H9 (cell line): Measurements from ENCODE around the gene PTPRK. TPM values are rescaled to one million over a fixed set of nuclear protein-coding genes. Genes with fewer than 3 reads are reported as not detected.

Experiments
- DNase-seq: peaks from one replicate; pipeline ENCODE4 v3.0.0-alpha.2; 2017
- H2AFZ ChIP-seq: one replicate; pipeline ENCODE4 v1.6.1; 2013; ENCODE audit warnings: mild to moderate bottlenecking, low read length, control low read depth, moderate library complexity
- H2AK5ac ChIP-seq: 2 replicates; pipeline ENCODE4 v1.6.1; 2013; ENCODE audit warnings: low read length, control low read depth, mixed read lengths; ENCODE audit not compliant: insufficient read length
- H2BK120ac ChIP-seq: one replicate; pipeline ENCODE4 v1.6.1; 2013; ENCODE audit warnings: low read depth, mild to moderate bottlenecking, low read length, control low read depth, inconsistent platforms; ENCODE audit not compliant: poor library complexity, severe bottlenecking
- H2BK12ac ChIP-seq: 2 replicates; pipeline ENCODE4 v1.6.1; 2013; ENCODE audit warnings: low read length, control low read depth, mixed read lengths, low read depth; ENCODE audit not compliant: insufficient read length
- H2BK15ac ChIP-seq: 2 replicates; pipeline ENCODE4 v1.6.1; 2013; ENCODE audit warnings: low read depth, low read length, control low read depth
- H2BK20ac ChIP-seq: one replicate; pipeline ENCODE4 v1.6.1; 2013; ENCODE audit warnings: low read depth, mild to moderate bottlenecking, low read length, control low read depth, inconsistent platforms; ENCODE audit not compliant: poor library complexity, severe bottlenecking
- H2BK5ac ChIP-seq: 2 replicates; pipeline ENCODE4 v1.6.1; 2013; ENCODE audit warnings: low read length, control low read depth, mixed read lengths; ENCODE audit not compliant: insufficient read length
- H3K14ac ChIP-seq: 2 replicates; pipeline ENCODE4 v1.6.1; 2013; ENCODE audit warnings: low read length, control low read depth; ENCODE audit not compliant: insufficient read depth
- H3K18ac ChIP-seq: 2 replicates; pipeline ENCODE4 v1.6.1; 2013; ENCODE audit warnings: low read depth, mild to moderate bottlenecking, mixed read lengths, low read length, control low read depth; ENCODE audit not compliant: insufficient read length
- H3K23ac ChIP-seq: 2 replicates; pipeline ENCODE4 v1.6.1; 2013; ENCODE audit warnings: low read length, control low read depth, mixed read lengths, low read depth; ENCODE audit not compliant: insufficient read length
- H3K23me2 ChIP-seq: 2 replicates; pipeline ENCODE4 v1.6.1; 2013; ENCODE audit warnings: low read depth, mild to moderate bottlenecking, mixed read lengths, low read length, control low read depth; ENCODE audit not compliant: insufficient read length, poor library complexity, severe bottlenecking
- H3K27ac ChIP-seq: 2 replicates; pipeline ENCODE4 v1.5.1; 2013; ENCODE audit warnings: low read length, control low read depth, mixed read lengths, low read depth; ENCODE audit not compliant: insufficient read length
- H3K27me3 ChIP-seq: 2 replicates; pipeline ENCODE4 v1.6.1; 2013; ENCODE audit warnings: low read length, control low read depth, inconsistent platforms; ENCODE audit not compliant: insufficient read depth
- H3K4ac ChIP-seq: 2 replicates; pipeline ENCODE4 v1.6.1; 2013; ENCODE audit warnings: low read depth, mild to moderate bottlenecking, control low read depth, inconsistent platforms, low read length, moderate library complexity
- H3K4me1 ChIP-seq: 2 replicates; pipeline ENCODE4 v1.6.1; 2013; ENCODE audit warnings: low read length, control low read depth, inconsistent platforms; ENCODE audit not compliant: insufficient read depth
- H3K4me2 ChIP-seq: 2 replicates; pipeline ENCODE4 v1.6.1; 2013; ENCODE audit warnings: low read length, control low read depth, mixed read lengths; ENCODE audit not compliant: insufficient read length, insufficient read depth
- H3K56ac ChIP-seq: 2 replicates; pipeline ENCODE4 v1.6.1; 2013; ENCODE audit warnings: low read depth, mild to moderate bottlenecking, mixed read lengths, low read length, control low read depth; ENCODE audit not compliant: insufficient read length
- H3K79me1 ChIP-seq: 2 replicates; pipeline ENCODE4 v1.6.1; 2013; ENCODE audit warnings: low read depth, mild to moderate bottlenecking, moderate library complexity, low read length, control low read depth, inconsistent platforms; ENCODE audit not compliant: insufficient read depth, poor library complexity, severe bottlenecking
- H3K79me2 ChIP-seq: 2 replicates; pipeline ENCODE4 v1.6.1; 2013; ENCODE audit warnings: low read length, control low read depth, inconsistent platforms; ENCODE audit not compliant: insufficient read depth
- H3K9ac ChIP-seq: 2 replicates; pipeline ENCODE4 v1.6.1; 2013; ENCODE audit warnings: low read length, control low read depth, mixed read lengths; ENCODE audit not compliant: insufficient read length; ENCODE audit errors: extremely low read depth
- H3K9me3 ChIP-seq: one replicate; pipeline ENCODE4 v1.6.1; 2013; ENCODE audit warnings: low read depth, low read length, inconsistent platforms; ENCODE audit not compliant: control insufficient read depth
- H3T11ph ChIP-seq: one replicate; pipeline ENCODE4 v1.6.1; 2013; ENCODE audit warnings: mild to moderate bottlenecking, low read length, control low read depth, inconsistent platforms
- H4K20me1 ChIP-seq: one replicate; pipeline ENCODE4 v1.6.1; 2013; ENCODE audit not compliant: control insufficient read depth, insufficient read length, insufficient read depth
- H4K5ac ChIP-seq: 2 replicates; pipeline ENCODE4 v1.6.1; 2013; ENCODE audit warnings: low read depth, mild to moderate bottlenecking, mixed read lengths, low read length, control low read depth; ENCODE audit not compliant: insufficient read length
- H4K8ac ChIP-seq: replicated peaks from 2 replicates; pipeline ENCODE4 v1.6.1; 2013; ENCODE audit warnings: low read length, control low read depth, mixed read lengths, low read depth; ENCODE audit not compliant: insufficient read length
- H4K91ac ChIP-seq: 2 replicates; pipeline ENCODE4 v1.6.1; 2013; ENCODE audit warnings: low read depth, mild to moderate bottlenecking, moderate library complexity, mixed read lengths, low read length, control low read depth; ENCODE audit not compliant: insufficient read length
- H3K27ac Mint-ChIP-seq, 3 experiments: 2 replicates in 2 of 3; 3 replicates in 1 of 3; pipeline ENCODE4 v1.8.0; 2020 to 2021; ENCODE audit warnings: mixed read lengths in 3 of 3, mild to moderate bottlenecking in 1 of 3, moderate library complexity in 1 of 3
- H3K27me3 Mint-ChIP-seq: 2 replicates; pipeline ENCODE4 v1.8.0; 2021; ENCODE audit warnings: low read depth, mild to moderate bottlenecking, moderate library complexity, mixed read lengths
- H3K36me3 Mint-ChIP-seq, 3 experiments: 2 replicates in 2 of 3; 3 replicates in 1 of 3; pipeline ENCODE4 v1.8.0; 2020 to 2021; ENCODE audit warnings: low read depth in 3 of 3, mixed read lengths in 3 of 3; ENCODE audit not compliant: insufficient read depth in 1 of 3
- H3K4me1 Mint-ChIP-seq, 2 experiments: 2 replicates each; pipeline ENCODE4 v1.8.0; 2020; ENCODE audit warnings: mixed read lengths in 2 of 2
- H3K4me3 Mint-ChIP-seq, 2 experiments: 2 replicates in 1 of 2; 3 replicates in 1 of 2; pipeline ENCODE4 v1.8.0; 2020 to 2021; ENCODE audit warnings: mild to moderate bottlenecking in 2 of 2, mixed read lengths in 2 of 2, moderate library complexity in 1 of 2
- H3K9me3 Mint-ChIP-seq, 2 experiments: 2 replicates in 1 of 2; 3 replicates in 1 of 2; pipeline ENCODE4 v1.8.0; 2020; ENCODE audit warnings: mild to moderate bottlenecking in 2 of 2, mixed read lengths in 2 of 2, moderate library complexity in 1 of 2
- WGBS: extraction: QIAGEN DNeasy Blood & Tissue Kit; methylation state at CpG from one replicate; pipeline ENCODE4 v1.1.7; 2013; ENCODE audit warnings: missing lambda C conversion rate, low lambda C conversion rate, mixed read lengths; ENCODE audit not compliant: insufficient read length; ENCODE audit errors: extremely low coverage; 5-methylcytosine and 5-hydroxymethylcytosine counted together
- total RNA-seq: library from RNA; stranded (reverse); gene quantifications from 2 replicates; pipeline ENCODE4 v1.2.1, GENCODE V29; 2021
- TF ChIP-seq, protein P1 (sequence below): fragments of 200-600 bp; sonication (generic); conservative IDR thresholded peaks from 3 replicates; pipeline ENCODE4 v1.8.0; 2021; ENCODE audit warnings: antibody characterized with exemption, mild to moderate bottlenecking

The PTPRK gene
- total RNA-seq, 1 experiment from 2014 or later, result 47.9 TPM

- TF ChIP-seq, protein P1, sequence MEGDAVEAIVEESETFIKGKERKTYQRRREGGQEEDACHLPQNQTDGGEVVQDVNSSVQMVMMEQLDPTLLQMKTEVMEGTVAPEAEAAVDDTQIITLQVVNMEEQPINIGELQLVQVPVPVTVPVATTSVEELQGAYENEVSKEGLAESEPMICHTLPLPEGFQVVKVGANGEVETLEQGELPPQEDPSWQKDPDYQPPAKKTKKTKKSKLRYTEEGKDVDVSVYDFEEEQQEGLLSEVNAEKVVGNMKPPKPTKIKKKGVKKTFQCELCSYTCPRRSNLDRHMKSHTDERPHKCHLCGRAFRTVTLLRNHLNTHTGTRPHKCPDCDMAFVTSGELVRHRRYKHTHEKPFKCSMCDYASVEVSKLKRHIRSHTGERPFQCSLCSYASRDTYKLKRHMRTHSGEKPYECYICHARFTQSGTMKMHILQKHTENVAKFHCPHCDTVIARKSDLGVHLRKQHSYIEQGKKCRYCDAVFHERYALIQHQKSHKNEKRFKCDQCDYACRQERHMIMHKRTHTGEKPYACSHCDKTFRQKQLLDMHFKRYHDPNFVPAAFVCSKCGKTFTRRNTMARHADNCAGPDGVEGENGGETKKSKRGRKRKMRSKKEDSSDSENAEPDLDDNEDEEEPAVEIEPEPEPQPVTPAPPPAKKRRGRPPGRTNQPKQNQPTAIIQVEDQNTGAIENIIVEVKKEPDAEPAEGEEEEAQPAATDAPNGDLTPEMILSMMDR, result no peak
- no peak overlapping the region for H3K4me2 ChIP-seq
- no peak overlapping the region for H3T11ph ChIP-seq
- H3K4me1 Mint-ChIP-seq, result no peaks in the 10 kb centered on the region
- H3K9me3 Mint-ChIP-seq, result no peaks in the 10 kb centered on the region
- no peak overlapping the region for H2AFZ ChIP-seq
- no peaks in the 10 kb centered on the region for H3K36me3 Mint-ChIP-seq
- no peak overlapping the region for H2BK5ac ChIP-seq
- H2BK12ac ChIP-seq, result no peak overlapping the region
- no peak overlapping the region for H4K91ac ChIP-seq
- no peaks in the 10 kb centered on the region for H3K9me3 ChIP-seq
- H3K56ac ChIP-seq, result no peak overlapping the region
- no peak overlapping the region for H2AK5ac ChIP-seq
- no CpG with 5 or more reads among the region's 3 CpGs for WGBS
- H3K4ac ChIP-seq, result no peak overlapping the region
- no peak overlapping the region for H4K8ac ChIP-seq
- no peak overlapping the region for H3K27ac Mint-ChIP-seq
- H3K14ac ChIP-seq, result no peak overlapping the region
- no peaks in the 10 kb centered on the region; the same call in 1 of the 2 replicates for H3K79me2 ChIP-seq
- H3K27me3 Mint-ChIP-seq, result no peaks in the 10 kb centered on the region
- no peak overlapping the region for H3K4me3 Mint-ChIP-seq
- peaks cover 3% of the 10 kb centered on the region for H3K79me1 ChIP-seq
- no peak overlapping the region for H3K27ac ChIP-seq
- DNase-seq, result no peak
- no peak overlapping the region for H3K9ac ChIP-seq
- H2BK15ac ChIP-seq, result no peak overlapping the region
- no peak overlapping the region for H2BK120ac ChIP-seq
- H4K20me1 ChIP-seq, result no peaks in the 10 kb centered on the region
- H4K5ac ChIP-seq, result no peak overlapping the region
- no peak overlapping the region for H3K18ac ChIP-seq
- no peaks in the 10 kb centered on the region for H3K4me1 ChIP-seq
- H3K23ac ChIP-seq, result no peak overlapping the region
- H2BK20ac ChIP-seq, result no peak overlapping the region
- no peaks in the 10 kb centered on the region for H3K23me2 ChIP-seq
- H3K27me3 ChIP-seq, result no peaks in the 10 kb centered on the region
Measured at GRCh38 chr6:128464790-128465189, 55.6 kb downstream of the PTPRK start.
